ENCODE measurements around the gene SHROOM3.

The SHROOM3 gene

GRCh38 chr4:76628251-76628650 lies 193.2 kb downstream of the SHROOM3 start:
- DNase-seq, result no peak

- DNase-seq, result no peak
These were observed 195.7 kb downstream of the SHROOM3 start for GRCh38 chr4:76630741-76631140.

GRCh38 chr4:76634220-76634619 lies 199.2 kb downstream of the SHROOM3 start:
- no peak for DNase-seq

GRCh38 chr4:76637712-76638361 lies 202.8 kb downstream of the SHROOM3 start:
- DNase-seq, result no peak

- DNase-seq, result no peak
These were observed 204.3 kb downstream of the SHROOM3 start for GRCh38 chr4:76639288-76639687.

GRCh38 chr4:76640353-76640910 lies 205.4 kb downstream of the SHROOM3 start:
- DNase-seq, result no peak

GRCh38 chr4:76641351-76641750 lies 206.3 kb downstream of the SHROOM3 start:
- no peak for DNase-seq

- DNase-seq, result no peak
These were observed 206.7 kb downstream of the SHROOM3 start for GRCh38 chr4:76641758-76642157.

- no peak for DNase-seq
These were observed 209.9 kb downstream of the SHROOM3 start for GRCh38 chr4:76644831-76645485.

GRCh38 chr4:76649086-76649485 lies 214.1 kb downstream of the SHROOM3 start:
- DNase-seq, result no peak

- DNase-seq, result no peak
These were observed 216.6 kb downstream of the SHROOM3 start for GRCh38 chr4:76651616-76652015.

- no peak for DNase-seq
These were observed 217.4 kb downstream of the SHROOM3 start for GRCh38 chr4:76652389-76652788.

GRCh38 chr4:76654084-76654483 lies 219.1 kb downstream of the SHROOM3 start:
- DNase-seq, result no peak

- no peak for DNase-seq
These were observed 219.8 kb downstream of the SHROOM3 start for GRCh38 chr4:76654791-76655190.

- no peak for DNase-seq
These were observed 220.8 kb downstream of the SHROOM3 start for GRCh38 chr4:76655566-76656479.

- no peak for DNase-seq
These were observed 222.4 kb downstream of the SHROOM3 start for GRCh38 chr4:76657443-76657842.

- no peak for DNase-seq
These were observed 223.4 kb downstream of the SHROOM3 start for GRCh38 chr4:76658231-76659102.

GRCh38 chr4:76659103-76659490 lies 224.1 kb downstream of the SHROOM3 start:
- DNase-seq, result no peak

GRCh38 chr4:76663824-76664223 lies 228.8 kb downstream of the SHROOM3 start:
- DNase-seq, result no peak

GRCh38 chr4:76665153-76665552 lies 230.1 kb downstream of the SHROOM3 start:
- DNase-seq, result no peak

GRCh38 chr4:76665721-76666120 lies 230.7 kb downstream of the SHROOM3 start:
- no peak for DNase-seq

GRCh38 chr4:76666944-76667532 lies 232.0 kb downstream of the SHROOM3 start:
- DNase-seq, result no peak

All from effector CD8-positive, alpha-beta T cell (primary cell).